Hippocampal formation (tissue), 2 donors: ENCODE results near the gene SLC43A2.
A peak's percentile ranks its signal among the peaks of the same experiment; 100 is the strongest.
"Not testable (repeated sequence)": the region's sequence is repeated elsewhere in the genome, so short reads cannot be mapped to it uniquely, and the experiment has no call there.

ENCODE experiments used
- DNase-seq, 2 donors: peaks; one replicate each; lab custom pipeline; 2025; lab: John Stamatoyannopoulos, UW

SLC43A2 gene

DNA sequence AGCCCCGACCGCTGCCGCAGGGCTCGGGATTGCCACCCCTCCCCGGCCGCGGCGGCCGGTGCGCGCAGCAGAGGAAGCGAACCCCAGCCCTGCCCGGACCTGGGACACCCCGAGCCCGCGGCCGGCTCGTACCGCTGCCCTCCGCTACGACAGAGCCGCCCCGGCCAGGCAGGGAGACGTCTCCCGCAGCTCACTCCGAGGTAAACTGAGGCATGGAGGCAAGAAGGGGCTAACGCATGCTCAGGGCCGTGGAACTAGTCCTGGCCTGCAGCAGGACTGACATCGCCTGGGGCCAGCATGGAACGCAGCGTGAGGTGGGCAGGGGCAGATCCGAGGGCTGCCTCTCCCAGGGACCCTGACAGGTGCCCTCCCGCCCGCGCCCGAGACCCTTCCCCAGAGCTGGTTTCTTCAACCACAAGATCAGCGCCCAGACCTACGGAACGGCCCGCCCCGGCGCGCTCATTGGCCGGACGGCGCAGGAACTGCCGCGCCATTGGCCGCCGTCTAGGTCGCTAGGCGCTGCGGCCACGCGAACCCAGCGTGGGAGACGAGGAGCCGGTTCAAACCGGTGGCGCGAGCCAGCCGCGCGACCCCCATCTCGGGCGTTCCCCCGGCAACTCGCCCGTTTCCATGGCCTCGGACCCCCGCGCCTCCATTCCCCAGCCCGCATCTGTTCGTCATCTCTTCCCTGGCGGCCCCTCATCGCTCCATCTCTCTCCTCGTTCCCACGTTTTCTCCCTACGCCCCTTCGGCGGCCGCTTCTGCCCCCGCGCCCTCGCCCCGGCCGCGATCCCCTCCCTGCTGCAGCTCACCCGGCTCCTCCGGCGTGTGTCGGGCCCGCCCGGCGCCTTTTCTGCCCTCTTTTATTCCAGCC, at the start of gene SLC43A2:
SLC43A2 (minus strand) TSS at position 853 of the 874 bp plus-strand sequence. CDS start 960 bp downstream, outside the sequence.
- peak; percentile 77 to 87 for DNase-seq

DNA sequence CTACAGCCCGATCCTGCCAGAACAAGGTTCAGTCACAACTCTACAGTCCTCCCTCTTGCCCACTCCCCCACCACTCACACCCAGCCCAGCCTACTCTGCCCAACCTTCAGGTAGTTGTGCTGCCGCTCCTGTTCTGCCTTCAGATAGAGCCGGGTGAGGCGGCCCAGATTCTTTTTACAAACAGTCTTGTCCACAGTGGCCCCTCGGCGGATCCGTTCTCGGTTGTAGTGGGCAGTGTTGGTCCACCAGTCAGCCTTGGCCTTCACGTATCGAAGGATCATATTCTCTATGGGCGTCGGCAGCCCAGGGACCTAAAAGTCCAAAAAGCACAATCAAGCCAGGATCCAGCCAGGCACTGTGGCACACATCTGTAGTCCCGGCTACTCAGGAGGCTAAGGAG, 47.8 kb upstream of the SLC43A2 start:
- no peak for DNase-seq

DNA sequence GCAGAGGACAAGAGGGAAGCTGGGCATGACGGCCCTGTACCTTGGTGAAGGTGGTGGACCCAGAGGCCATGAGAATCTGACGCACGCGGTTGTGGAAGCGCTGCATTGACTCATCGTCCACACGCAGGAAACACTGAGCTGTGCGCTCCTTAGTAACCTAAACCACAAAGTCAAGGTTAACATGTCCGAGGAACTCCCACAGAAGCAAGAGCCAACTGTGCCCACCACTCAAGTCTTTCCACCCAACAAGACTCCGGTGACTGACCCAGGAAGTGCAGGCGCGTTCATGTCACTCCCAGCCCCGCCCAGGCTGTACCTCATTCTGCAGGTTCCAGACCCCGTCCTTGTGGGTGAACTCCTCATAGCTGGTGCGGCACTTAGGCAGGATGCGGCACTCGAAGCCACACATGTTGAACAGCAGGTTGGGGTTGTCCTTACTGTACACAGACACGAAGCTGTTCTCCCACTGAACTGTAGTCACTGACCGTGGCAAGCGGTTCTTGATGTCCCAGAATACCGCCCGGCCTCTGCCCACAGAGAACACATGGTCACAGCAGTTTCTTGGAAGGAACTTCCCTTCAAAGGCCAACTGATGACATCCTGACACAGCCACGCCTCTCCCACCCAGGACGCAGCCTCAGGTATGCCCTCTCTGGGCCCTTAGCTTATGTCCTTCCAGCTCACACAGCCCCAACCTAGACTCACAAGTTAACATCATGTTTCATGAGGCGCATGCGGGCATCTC, 44.6 kb upstream of the SLC43A2 start:
- DNase-seq = no peak

DNA sequence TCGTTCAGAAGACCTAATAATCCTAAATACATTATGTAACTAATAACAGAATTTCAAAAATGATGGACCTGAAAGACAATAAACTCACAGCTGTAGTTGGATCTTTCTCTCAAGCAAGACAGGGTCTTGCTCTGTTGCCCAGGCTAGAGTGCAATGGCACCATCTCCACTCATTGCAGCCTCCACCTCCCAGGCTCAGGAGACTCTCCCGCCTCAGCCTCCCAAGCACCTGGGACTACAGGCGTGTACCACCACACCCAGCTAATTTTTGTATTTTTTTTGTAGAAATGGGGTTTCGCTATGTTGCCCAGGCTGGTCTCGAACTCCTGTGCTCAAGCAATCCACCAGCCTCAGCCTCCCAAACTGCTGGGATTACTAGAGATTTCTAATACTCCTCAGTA, 35.3 kb upstream of the SLC43A2 start:
- not testable (repeated sequence) for DNase-seq

- DNase-seq = no peak
Measured at GRCh38 chr17:1661045-1661444, 32.4 kb upstream of the SLC43A2 start.

GRCh38 chr17:1658100-1658499, 29.5 kb upstream of the SLC43A2 start:
- no peak for DNase-seq

DNA sequence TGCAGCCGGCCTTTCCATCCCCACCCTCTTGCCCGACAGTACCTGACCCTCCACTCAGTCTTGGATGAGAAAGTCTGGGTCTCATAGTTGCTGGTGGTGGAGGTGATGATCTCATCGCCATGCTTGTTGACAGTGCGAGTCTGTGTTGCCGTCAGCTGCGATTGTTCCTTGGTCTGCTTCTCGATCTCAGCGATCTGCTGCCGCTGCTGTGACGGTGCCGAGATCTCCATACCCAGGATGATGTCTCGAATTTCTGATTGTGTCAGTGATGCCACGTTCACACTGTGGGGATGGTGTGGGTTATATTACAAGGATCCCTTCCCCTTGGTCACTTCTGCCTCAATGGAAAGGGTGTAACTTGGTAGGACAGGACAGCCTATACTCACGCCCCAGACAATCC, 25.1 kb upstream of the SLC43A2 start:
- DNase-seq = no peak

- DNase-seq = not testable (repeated sequence)
Measured at GRCh38 chr17:1652794-1653193, 24.2 kb upstream of the SLC43A2 start.

GRCh38 chr17:1651559-1651844, 22.9 kb upstream of the SLC43A2 start:
- no peak for DNase-seq

GRCh38 chr17:1650731-1651558, 22.3 kb upstream of the SLC43A2 start:
- DNase-seq = no peak

GRCh38 chr17:1649844-1650501, 21.3 kb upstream of the SLC43A2 start, which contains the start of gene RILP:
Gene RILP, minus strand, starts transcription at chr17:1649866. Its CDS starts 62 bp downstream, at chr17:1649804.
- DNase-seq = no peak

- DNase-seq = peak; percentile 92 to 93
Measured at GRCh38 chr17:1648963-1649843, 20.6 kb upstream of the SLC43A2 start.

DNA sequence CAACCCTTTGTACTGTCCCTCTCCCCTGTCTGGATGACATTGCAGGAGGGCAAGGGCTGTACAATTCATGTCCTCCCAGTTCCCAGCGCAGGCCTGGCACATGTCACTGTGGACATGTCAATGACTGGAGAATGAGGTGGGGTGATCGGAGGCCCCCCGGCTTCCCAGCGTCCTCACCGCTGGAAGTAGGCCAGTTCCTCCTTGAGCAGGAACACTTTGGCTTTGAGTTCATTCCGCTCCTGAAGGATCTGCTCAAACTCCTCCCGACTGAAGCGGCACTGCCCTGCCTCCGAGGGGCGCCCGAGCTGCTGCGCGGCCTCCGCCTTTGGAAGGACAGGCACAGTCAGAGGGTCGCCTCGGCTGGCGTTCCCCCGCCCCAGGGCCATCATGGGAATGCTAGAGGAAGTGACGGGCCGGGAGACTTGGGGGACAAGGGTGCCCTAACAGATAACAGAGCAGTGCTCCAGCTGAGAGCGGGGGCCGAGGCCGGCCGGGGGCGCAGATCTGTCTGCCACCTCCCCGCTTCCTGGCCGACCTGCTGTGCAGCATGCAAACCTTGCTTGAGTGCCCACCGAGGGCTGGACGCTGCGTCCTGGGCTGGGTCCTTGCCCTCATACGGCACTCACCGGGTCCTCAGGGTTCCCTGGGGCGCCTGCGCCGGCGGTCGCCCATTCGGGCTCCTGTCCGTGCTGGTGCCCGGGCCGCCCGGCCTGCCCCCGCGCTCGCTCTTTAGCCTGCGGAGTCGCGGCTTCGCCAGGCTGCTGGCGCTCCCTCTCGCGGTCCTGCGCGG, 19.7 kb upstream of the SLC43A2 start:
- peak in 1 of 2 donors; percentile 65 for DNase-seq

GRCh38 chr17:1647802-1648171, 19.2 kb upstream of the SLC43A2 start:
- no peak for DNase-seq

DNA sequence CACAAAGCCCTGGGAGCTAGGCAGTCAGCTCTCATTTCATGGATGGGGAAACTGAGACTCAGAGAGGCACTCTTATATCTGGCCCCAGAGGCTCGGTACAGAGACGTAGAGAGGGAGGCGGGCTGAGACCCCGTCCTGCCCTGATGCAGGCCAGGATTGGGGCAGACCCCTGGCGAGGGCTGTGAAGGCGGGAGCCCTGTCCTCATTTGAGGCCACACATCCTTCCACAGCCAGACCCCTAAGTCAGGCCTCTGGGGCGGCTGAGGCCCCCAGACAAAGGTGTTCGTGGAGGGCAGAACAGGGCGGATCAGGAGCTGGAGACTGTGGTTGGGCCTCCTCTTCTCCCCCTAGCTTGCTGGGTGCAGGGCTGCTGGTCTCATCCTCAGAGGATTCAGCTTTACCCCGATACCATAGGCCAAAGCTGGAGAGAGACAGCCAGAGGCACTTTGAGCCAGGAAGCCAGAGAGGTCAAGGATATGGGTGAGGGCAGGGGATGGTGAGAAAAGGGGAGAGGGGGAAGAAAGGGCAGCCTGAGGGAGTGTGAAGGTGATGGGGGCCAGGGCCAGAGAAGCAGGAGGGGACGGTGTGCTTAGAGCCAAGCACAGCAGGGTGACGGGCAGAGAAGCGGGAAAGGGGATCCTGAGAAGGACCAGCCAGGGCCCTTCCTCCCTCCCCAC, 17.7 kb upstream of the SLC43A2 start:
- DNase-seq = no peak

GRCh38 chr17:1645207-1646171, 16.9 kb upstream of the SLC43A2 start, which contains the start of gene SCARF1:
Gene SCARF1, minus strand, starts transcription at chr17:1645732. Its CDS starts 35 bp downstream, at chr17:1645697.
- DNase-seq = no peak

GRCh38 chr17:1644493-1645206, 16.0 kb upstream of the SLC43A2 start:
- DNase-seq = no peak
